ENCODE data around the gene RSPO1.

RSPO1 gene

DNA sequence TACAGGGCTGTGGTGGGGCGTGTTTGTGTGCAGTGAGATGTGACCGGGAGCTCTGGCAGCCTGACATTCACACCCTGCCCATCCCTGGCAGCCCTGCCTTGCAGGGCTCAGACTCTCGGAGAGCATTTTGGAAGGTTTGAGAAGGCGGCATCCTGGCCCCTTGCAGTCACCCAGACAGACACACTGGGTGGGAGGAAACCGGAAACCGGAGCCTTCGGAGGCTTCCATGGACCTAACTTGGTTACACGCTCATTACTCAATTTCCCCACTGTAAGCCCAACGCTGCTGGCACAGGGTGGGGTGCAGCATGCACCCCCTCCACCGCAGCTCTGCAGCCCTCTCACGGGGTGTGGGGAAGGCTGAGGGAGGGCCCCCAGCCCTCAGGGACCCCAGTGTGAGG, 22.2 kb upstream of the RSPO1 start:
- DNase-seq (ENCODE audit: low spot score), result no peak

DNA sequence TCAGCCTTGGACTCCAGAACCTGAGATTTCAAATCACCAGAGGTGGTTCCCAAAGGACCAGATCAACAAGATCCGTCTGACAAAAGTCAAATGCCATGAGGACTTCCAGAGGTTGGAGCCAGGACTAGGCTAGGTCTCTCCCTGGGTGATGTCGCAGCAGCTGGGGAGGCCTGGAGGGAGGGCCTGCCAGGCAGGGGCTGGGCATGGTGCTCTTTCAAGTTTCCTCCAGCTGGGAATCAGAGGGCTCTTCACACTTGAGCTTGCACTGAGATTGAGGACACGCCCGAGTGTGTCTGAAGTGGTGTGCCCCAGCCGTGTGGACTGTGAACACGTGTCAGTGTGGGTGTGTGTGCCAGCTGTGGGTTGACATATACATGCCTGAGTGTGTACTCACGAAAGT, 21.3 kb upstream of the RSPO1 start:
- no peak for DNase-seq (ENCODE audit: low spot score)

DNA sequence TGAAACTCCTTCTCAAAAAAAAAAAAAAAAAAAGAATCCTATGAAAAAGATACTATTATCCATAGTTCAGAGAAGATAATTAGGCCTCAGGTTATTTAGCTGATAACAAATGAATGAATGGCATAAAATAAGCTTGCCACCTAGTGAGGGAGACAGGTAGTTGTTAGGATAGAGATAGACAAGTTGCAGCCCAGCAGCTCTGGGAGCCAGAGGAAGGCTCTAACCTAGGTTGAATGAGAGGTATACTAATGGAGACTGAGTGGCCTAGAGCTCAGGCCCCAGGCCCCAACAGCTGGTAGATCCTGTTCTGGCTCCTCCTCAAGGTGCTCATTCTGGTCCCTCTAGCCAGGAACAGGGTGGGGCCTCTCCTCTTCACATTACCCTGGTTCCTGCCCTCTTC, 20.6 kb upstream of the RSPO1 start:
- DNase-seq (ENCODE audit: low spot score), result no peak

DNA sequence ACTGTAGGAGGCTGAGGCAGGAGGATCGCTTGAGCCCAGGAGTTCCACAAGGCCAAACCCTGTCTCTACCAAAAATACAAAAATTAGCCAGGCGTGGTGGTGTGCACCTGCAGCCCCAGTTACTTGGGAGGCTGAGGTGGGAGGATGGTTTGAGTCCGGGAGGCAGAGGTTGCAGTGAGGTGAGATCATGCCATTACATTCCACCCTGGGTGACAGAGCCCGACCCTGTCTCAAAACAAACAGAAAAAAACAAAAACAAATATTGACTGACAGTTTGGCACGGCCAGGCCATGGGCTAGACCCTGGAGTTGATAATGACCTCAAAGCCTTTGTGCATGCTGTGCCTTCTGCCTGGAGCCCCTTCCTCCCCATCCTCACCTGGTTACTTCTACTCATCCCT, 19.2 kb upstream of the RSPO1 start:
- DNase-seq (ENCODE audit: low spot score), result no peak

DNA sequence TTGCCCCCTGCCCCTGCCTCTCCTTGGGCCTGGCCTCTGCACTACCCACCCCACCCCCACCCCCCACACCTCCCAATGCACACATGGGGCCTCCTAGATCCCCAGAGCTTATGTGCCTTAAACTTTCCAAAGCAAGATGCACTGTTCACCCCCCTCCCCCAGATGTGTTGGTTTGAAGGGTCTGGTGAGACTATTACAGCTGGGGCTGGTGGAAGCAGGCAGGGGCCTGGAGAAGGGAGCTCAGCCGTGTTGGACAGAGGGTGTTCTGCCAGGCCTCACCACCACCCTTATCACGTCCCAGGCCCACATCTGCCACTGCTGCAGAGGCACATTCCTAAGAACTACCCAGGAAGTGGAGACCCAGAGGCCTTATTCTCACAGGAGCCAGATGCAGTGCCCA, 18.3 kb upstream of the RSPO1 start:
- DNase-seq (ENCODE audit: low spot score), result no peak

- no peak for DNase-seq (ENCODE audit: low spot score)
Observed at GRCh38 chr1:37651803-37652202, 17.1 kb upstream of the RSPO1 start.

GRCh38 chr1:37650721-37651120, 16.0 kb upstream of the RSPO1 start:
- no peak for DNase-seq (ENCODE audit: low spot score)

GRCh38 chr1:37650173-37650572, 15.5 kb upstream of the RSPO1 start:
- DNase-seq (ENCODE audit: low spot score), result no peak

- DNase-seq (ENCODE audit: low spot score), result no peak
Observed at GRCh38 chr1:37647281-37647680, 12.6 kb upstream of the RSPO1 start.

DNA sequence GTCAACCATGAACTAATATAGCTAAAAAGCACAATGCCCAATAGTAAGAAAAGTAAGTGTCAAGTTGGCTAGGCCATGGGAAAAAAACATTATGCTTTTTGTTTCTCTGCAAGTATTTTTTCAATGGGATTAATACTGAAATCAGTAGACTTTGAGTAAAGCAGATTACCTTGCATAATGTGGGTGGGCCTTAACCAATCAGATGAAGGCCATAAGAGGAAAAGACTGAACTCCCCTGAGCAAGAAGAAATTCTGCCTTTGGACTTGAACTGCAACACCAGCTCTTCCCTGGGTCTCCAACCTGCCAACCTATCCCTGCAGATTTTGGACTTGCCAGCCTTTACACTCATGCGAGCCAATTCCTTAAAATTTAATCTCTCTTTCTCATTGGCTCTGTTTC, 6.4 kb upstream of the RSPO1 start:
- no peak for DNase-seq (ENCODE audit: low spot score)

DNA sequence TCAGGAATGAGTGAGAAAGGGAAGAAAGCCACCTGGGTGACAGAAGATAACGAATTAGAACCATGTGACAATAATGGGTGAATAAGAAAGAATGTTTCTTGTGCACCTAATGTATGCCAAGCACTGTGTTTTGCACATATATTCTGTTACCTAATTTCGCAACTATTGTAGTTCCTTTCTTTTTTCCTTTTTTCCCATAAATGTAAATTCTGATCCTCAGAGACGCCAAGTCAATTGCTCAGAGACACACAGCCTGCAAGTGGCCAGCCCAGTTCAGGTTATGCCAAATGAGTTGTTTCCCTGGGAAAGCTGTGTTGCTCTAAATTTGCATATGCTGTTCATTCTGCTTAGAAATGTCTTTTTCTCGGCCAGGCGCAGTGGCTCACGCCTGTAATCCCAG, 1.7 kb upstream of the RSPO1 start:
- DNase-seq (ENCODE audit: low spot score), result no peak

DNA sequence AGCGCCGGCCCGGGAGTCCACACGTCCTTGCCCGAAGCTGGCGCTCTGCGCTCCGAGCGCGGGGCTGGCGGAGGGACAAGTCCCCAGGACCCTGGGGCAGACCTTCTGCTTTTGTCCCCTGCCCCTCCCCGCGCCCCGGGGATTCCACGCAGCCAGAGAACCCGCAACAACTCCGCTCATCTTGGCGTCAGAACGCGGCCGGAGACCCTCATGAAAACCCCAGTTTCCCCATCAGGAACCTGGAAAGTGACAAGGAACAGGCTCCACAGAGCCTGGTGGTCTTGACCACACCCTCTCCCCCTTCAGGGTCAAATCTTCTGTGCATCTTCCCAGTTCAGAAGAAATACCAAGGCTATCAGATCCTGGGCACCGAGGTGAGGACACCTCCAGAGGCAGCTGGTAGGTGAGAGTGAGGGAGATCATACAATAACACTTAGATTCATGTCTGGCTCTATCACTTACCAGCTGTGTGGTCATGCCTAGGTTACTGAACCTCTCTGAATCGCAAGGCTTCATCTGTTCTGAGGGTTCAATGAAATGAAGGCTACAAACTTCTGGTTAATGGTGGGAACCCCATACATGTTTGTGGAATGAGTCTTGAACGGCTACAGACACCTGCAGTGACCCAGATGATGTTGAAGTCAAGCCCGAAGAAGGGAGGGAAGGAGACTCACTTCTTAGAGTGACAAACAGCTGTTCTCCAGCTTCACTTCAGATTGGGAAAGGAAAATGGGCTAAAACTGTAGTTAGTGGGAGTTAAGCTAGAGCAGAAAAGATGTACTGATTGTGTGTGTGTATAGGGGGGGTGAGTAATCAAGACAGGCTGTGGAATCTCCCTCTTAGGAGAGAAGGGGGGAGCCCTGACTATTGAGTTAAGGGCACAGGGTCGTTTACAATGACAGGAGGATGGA, 555 bp upstream of the RSPO1 start:
- no peak for DNase-seq (ENCODE audit: low spot score)

DNA sequence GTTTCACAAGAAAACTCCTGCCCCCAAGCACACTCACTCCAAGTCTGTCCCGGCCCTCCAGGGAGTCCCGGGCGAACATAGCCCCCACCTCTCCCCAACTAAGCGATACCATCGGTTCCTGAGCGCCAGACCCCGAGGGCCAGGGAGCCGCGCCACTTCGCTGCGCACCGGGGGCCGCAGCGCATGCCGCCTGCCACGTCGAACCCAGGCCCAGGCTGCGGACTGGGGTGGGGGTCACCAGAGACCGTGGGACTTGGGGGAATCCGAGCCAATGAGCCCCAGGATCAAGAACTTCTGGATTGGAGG, 801 bp downstream of the RSPO1 start:
- no peak for DNase-seq (ENCODE audit: low spot score)

GRCh38 chr1:37633040-37633937, 1.4 kb downstream of the RSPO1 start:
- DNase-seq (ENCODE audit: low spot score), result no peak

- no peak for DNase-seq (ENCODE audit: low spot score)
Observed at GRCh38 chr1:37631036-37631435, 3.7 kb downstream of the RSPO1 start.

DNA sequence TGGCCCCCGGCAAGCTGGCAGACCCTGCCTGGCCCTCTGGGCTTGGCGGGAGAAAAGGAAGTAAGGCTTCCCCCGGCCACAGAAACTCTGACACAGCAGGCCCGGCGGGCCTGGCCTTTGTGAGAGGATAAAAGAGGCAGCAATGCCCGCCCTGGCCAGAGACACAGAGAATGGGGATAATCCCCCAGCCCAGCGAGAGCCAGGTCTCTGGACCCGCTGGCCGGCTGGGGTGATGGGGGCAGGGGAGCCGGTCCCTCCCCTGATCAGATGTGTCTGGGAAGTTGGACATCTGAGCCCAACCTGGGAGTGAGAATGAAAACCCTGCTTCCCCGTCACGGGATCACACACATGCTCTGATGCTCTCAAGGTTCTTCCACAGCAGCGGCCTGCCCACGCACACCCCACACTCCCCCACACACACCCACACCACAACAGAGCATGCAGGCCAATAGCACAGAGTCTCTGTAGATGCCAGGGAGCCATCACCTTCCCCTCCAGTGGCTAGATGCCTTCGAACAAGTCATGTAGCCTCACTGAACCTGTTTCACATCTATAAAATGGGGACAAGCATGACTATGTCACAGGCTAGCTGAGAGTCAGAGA, 4.2 kb downstream of the RSPO1 start:
- DNase-seq (ENCODE audit: low spot score), result no peak

DNA sequence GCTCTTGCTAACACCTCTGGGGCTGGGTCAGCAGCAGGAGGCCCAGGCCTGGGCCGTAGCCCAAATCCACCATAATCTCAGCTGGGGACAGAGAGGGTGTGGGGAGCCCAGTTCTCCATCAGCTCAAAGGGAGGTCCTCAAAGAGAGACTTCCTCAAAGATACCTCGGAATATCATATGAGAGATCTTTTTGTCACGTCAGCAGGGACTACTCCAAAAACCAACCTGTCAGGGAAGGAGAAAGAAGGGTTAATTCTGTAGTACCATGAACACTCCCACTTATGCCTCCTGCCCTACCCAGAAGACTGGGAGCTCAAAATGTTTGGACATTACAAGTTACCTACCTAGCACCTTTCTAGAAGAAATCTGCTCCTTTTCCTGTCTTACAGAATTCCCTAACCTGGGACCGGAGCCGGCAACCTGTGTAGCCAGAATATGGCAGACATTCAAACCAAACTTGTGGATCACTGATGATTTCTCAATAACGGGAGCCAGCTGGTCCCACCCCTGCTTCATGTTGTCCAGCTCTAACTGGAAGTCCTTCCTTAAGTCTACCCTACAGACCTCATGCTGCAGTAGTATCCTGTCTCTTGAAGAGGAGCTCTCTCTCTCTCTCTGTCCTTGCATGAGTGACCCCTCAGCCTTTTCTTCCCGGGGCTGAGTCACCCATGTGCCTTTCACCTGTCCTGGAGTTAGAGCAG, 4.8 kb downstream of the RSPO1 start:
- no peak for DNase-seq (ENCODE audit: low spot score)

- DNase-seq (ENCODE audit: low spot score), result no peak
Observed at GRCh38 chr1:37629008-37629407, 5.7 kb downstream of the RSPO1 start.

- DNase-seq (ENCODE audit: low spot score), result no peak
Observed at GRCh38 chr1:37628026-37628556, 6.6 kb downstream of the RSPO1 start.

GRCh38 chr1:37622131-37622530, 12.6 kb downstream of the RSPO1 start:
- DNase-seq (ENCODE audit: low spot score), result no peak

DNA sequence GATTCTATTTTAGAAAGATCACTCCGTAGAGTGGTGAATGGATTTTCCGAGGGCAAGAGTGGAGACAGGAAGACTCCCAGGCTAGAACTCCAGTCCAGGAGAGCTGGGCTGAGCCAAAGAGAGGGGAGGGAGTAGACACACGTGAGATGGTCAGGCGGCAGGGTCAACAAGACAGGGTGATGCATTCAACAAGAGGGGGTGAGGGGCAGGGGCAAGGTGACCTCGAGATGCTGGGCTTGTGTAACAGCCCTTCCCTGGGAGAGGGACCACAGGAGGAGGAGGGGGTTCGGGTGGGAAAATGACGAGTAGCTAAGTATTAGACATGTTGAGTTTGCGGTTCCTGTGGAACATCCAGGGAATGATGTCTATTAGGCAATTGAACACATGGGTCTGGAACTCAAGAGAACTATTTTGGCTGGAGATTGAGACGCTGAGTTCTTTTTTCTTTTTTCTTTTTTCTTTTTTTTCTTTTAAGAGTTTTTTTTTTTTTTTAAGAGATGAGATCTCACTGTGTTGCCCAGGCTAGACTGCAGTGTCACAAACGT, 13.3 kb downstream of the RSPO1 start:
- no peak for DNase-seq (ENCODE audit: low spot score)

- DNase-seq (ENCODE audit: low spot score), result no peak
Observed at GRCh38 chr1:37620707-37621106, 14.0 kb downstream of the RSPO1 start.

Data from globus pallidus (tissue), 1 donor.